Measurements from ENCODE around the gene ASIC5.
"Not testable (repeated sequence)": the region's sequence is repeated elsewhere in the genome, so short reads cannot be mapped to it uniquely, and the experiment has no call there.

Gene ASIC5

DNA sequence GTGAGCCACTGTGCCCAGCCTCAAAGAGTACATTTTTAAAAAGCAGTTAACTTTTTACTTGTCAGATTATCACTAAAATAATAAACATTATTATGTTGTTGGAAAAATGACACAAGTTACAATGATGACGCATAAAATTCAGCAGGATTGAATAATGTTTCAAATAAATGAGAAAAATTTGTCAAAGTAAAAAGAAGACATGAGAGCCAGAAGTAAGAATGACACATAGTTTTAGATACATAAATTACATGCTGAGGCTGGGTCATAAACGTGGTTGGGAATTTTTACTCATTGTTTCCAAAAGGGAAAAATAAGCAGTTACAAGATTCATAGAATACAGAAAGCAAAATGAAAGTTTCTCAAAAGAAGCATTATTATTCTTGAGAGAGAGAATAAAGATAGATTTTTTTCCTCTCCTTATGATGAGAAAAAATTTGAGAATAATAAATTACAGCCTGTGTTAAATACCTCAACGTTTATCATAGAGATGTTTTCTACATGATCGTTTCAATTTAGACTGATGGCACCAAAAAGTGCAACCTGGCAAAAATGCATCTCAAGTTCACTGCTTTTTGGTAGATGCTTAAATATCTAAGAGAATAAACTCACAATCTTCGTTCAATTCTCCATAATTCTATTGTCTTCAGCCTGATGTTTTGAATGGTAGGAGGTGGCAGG is 66.8 kb downstream of the ASIC5 start:
- no peak for DNase-seq

GRCh38 chr4:155797581-155797980 is 68.5 kb downstream of the ASIC5 start:
- DNase-seq, result not testable (repeated sequence)

GRCh38 chr4:155795991-155796390 is 70.1 kb downstream of the ASIC5 start:
- DNase-seq, result no peak

GRCh38 chr4:155794589-155795236 is 71.4 kb downstream of the ASIC5 start:
- DNase-seq, result no peak

- no peak for DNase-seq
Measured at GRCh38 chr4:155789982-155790381, 76.1 kb downstream of the ASIC5 start.

DNA sequence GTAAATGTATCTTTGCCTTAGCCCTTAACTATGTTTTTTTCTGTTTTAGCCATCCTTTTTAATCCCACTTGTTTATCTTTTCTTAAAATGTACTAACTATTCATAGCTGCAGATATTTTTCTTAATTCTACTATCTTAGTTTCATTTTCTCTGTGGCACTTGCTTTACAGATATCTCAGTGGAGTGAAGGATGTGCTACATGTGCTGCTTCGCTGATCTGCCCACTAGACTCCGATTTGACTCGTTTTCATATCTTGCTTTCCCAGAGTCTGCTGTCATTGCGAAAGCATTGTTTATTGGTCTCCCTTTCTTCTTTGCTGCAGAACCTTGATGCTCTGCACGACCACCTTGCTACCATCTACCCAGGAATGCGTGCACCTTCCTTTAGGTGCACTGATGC is 76.7 kb downstream of the ASIC5 start:
- no peak for DNase-seq

- no peak for DNase-seq
Measured at GRCh38 chr4:155787113-155787710, 78.9 kb downstream of the ASIC5 start.

DNA sequence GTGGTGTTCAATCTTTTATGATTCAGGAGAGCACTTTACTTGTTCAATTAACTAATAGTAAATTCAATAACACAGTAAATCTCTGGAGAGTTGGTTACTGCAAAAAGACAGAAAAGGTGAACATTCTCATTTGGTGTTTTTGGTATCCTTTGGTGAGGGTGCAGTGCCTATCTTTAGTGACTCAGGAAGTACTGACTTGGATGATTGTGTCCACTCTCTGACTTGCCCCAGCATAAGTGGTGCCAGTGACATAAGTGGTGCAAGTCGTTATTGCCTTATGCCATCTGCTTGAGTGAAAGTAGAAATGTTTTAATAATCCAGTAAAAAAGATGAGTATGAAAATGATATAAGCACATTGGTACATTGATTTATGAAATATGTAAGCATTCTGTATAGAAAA is 80.2 kb downstream of the ASIC5 start:
- no peak for DNase-seq

GRCh38 chr4:155784637-155785036 is 81.4 kb downstream of the ASIC5 start:
- no peak for DNase-seq

- DNase-seq, result no peak
Measured at GRCh38 chr4:155781249-155781831, 84.7 kb downstream of the ASIC5 start.

DNA sequence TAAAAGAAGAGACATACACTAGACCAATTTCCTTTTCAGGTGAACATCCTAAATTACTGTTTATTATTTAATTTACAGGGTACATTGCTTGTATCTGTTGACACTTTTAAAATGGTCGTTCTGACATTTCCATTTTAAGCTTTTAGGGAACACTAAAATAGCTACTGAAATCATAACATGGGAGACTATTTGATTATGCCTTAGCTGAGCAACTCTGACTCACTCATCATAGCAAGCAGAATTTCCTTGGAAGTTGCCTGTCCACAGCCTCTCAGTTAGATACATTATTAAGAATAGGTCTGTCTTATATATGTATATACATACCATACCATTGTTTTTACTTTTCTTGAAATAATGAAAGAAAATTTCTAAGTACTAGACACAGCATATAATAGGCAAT is 85.3 kb downstream of the ASIC5 start:
- DNase-seq, result no peak
